22Rv1 (cell line): ENCODE results near the gene OR6Q1.
A peak's percentile ranks its signal among the peaks of the same experiment; 100 is the strongest.

Source experiments
- H3K27ac ChIP-seq: fragments of 450-650 bp; 2 replicates; pipeline ENCODE4 v1.5.1; 2017
- ZFX ChIP-seq: fragments of 450-650 bp; IDR thresholded peaks from 2 replicates; pipeline ENCODE4 v1.6.1; 2017; ENCODE audit warnings: antibody characterized with exemption, borderline replicate concordance
- TF ChIP-seq, protein P1 (sequence below): fragments of 450-650 bp; IDR thresholded peaks from 2 replicates; pipeline ENCODE4 v1.5.1; 2017; ENCODE audit warnings: mild to moderate bottlenecking

OR6Q1 gene

DNA sequence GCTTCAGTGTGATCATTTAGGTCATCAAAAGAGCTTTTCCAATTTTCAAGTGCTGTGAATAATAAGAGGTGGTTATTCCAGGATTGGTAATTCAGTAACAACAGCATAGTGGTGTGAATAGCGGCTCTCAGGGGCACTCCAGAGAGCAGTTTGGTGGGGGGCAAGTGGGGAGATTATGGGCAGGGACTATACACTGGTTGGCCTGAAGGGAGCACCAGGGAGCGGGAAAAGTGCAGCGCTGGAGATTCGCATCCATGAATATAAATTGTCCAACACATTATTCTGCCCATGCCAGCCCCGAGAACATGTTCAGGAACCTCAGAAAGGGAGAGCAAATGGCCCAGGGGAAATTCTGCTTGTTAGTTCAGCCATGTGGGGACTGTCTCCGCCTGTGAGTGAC, 37.9 kb downstream of the OR6Q1 start:
- H3K27ac ChIP-seq: no peak overlapping the region
- TF ChIP-seq, protein P1, sequence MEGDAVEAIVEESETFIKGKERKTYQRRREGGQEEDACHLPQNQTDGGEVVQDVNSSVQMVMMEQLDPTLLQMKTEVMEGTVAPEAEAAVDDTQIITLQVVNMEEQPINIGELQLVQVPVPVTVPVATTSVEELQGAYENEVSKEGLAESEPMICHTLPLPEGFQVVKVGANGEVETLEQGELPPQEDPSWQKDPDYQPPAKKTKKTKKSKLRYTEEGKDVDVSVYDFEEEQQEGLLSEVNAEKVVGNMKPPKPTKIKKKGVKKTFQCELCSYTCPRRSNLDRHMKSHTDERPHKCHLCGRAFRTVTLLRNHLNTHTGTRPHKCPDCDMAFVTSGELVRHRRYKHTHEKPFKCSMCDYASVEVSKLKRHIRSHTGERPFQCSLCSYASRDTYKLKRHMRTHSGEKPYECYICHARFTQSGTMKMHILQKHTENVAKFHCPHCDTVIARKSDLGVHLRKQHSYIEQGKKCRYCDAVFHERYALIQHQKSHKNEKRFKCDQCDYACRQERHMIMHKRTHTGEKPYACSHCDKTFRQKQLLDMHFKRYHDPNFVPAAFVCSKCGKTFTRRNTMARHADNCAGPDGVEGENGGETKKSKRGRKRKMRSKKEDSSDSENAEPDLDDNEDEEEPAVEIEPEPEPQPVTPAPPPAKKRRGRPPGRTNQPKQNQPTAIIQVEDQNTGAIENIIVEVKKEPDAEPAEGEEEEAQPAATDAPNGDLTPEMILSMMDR: peak; percentile 11; the same call in 1 of the 2 replicates
- TF ChIP-seq ZFX: no peak

DNA sequence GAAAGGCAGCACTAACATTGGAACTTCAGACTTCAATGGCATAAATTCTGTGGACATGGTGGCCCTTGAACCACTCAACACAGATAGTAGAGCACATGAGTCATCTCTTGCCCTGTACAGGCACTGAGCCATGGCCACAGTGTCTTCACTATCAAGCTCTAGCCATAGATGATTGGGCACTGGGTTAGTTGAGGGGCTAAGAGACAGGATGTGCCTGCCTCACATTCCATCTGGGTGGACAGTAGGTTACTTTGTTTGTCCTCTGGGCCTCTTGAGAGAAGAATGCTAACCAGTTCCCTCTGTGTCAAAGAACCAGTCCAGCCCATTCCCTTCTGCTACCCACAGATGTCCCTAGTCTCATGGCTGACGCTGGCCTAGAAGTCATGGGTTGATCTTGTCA, 39.8 kb downstream of the OR6Q1 start:
- TF ChIP-seq ZFX: no peak
- TF ChIP-seq, protein P1: no peak
- no peak overlapping the region for H3K27ac ChIP-seq

DNA sequence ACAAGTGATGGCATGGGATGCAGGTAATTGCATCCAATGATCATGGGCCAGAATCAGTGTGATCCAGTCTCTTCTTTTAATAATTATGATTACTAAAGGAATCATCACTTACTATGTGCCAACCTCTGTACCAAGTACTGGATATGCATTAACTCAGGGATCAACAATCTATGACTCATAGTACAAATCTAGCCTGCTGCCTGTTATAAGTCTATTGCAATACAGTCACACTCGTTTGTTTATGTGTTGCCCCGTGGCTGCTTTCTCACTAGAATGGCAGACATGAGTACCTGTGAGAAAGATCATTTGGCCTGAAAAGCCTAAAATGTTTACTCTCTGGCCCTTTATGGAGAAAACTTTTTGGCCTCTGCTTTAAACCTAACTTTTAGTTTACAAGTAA, 45.0 kb downstream of the OR6Q1 start:
- no peak overlapping the region for H3K27ac ChIP-seq
- TF ChIP-seq, protein P1: no peak
